H1 (cell line): ENCODE measurements around the gene ZNF425.

ENCODE experiments used
- CTCF ChIP-seq, 3 experiments: IDR thresholded peaks; 1 replicate in 2 of 3; 2 replicates in 1 of 3; pipeline versions ENCODE4 v1.5.1 to v1.6.1; 2011; ENCODE audit warnings: low read length in 3 of 3, mild to moderate bottlenecking in 3 of 3, inconsistent platforms in 2 of 3, low read depth in 1 of 3, moderate library complexity in 1 of 3; ENCODE audit not compliant: insufficient read depth in 1 of 3; ENCODE audit errors: control extremely low read depth in 1 of 3
- EZH2 ChIP-seq: fragments of 200-600 bp; sonication (generic); IDR thresholded peaks from 2 replicates; pipeline ENCODE4 v1.7.1; 2012; ENCODE audit warnings: low read depth, mild to moderate bottlenecking, moderate library complexity, low read length, inconsistent platforms; ENCODE audit not compliant: severe bottlenecking
- HDAC6 ChIP-seq: IDR thresholded peaks from one replicate; pipeline ENCODE4 v1.7.1; 2012; ENCODE audit warnings: low read depth, mild to moderate bottlenecking, inconsistent platforms, low read length, moderate library complexity
- KDM1A ChIP-seq: fragments of 200-600, 300-600 bp; sonication (generic); IDR thresholded peaks from 2 replicates; pipeline ENCODE4 v1.7.1; 2016; ENCODE audit warnings: mild to moderate bottlenecking, low read length, borderline replicate concordance
- POLR2AphosphoS5 ChIP-seq: IDR thresholded peaks from 2 replicates; pipeline ENCODE4 v1.6.1; 2011; ENCODE audit warnings: low read depth, low read length

DNA sequence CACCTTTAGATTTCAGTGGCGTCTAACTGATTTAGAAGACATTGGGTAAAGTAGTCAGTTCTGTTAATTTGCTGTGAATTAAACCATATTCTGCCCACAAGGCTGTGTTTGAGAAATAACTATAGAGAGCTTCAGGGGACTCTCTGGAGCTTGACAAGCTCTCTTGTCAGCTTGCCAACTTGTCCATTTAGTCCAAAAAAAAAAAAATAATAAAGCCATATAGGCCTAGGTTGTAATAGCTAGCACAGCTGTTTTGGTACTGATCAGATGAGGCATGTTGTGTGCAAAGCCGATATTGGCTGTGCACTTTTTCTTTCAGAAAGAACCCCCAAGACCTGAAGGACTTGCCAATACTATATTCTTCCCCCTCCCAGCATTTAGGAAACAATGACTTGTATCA, 49.0 kb upstream of the ZNF425 start:
- TF ChIP-seq KDM1A: no peak
- no peak for TF ChIP-seq EZH2
- TF ChIP-seq CTCF (IDR thresholded peaks at IDR 0.05; ENCODE audit: control extremely low read depth in 1 of 3, insufficient read depth in 1 of 3, low read depth in 1 of 3, low read length in 3 of 3): no peak
- TF ChIP-seq HDAC6: no peak
- TF ChIP-seq POLR2AphosphoS5: no peak
